ENCODE measurements around the gene CD177. TPM values are rescaled to one million over a fixed set of nuclear protein-coding genes. Genes with fewer than 3 reads are reported as not detected.
"Not testable (repeated sequence)": the region's sequence is repeated elsewhere in the genome, so short reads cannot be mapped to it uniquely, and the experiment has no call there.

CD177 gene
- total and polyA plus RNA-seq, 2 donors (not counting 3 experiments of a cell fraction or from before 2014, with no cell fraction given): 0.18 TPM; not detected in 1

- POLR2A ChIA-PET; BruUV-seq (replicated peaks); CTCF ChIA-PET: not testable (repeated sequence)
Observed at GRCh38 chr19:43326761-43327160, 26.7 kb upstream of the CD177 start.

GRCh38 chr19:43328561-43328960, 24.9 kb upstream of the CD177 start:
- POLR2A ChIA-PET; H3K36me3 ChIP-seq (ENCODE audit: control insufficient read depth in 2 of 2, extremely low read depth in 1 of 2, insufficient read depth in 2 of 2, low read length in 2 of 2); H2AFZ ChIP-seq (ENCODE audit: low read depth, low read length); H3K4me3 ChIP-seq (replicated peaks in 1 of 3; ENCODE audit: insufficient read depth in 1 of 3, low read depth in 1 of 3, low read length in 3 of 3); intact Hi-C loops (cut with micrococcal nuclease); H3K4me1 ChIP-seq (ENCODE audit: control insufficient read depth, extremely low read depth, insufficient read depth, low read length); CTCF ChIA-PET; H4K20me1 ChIP-seq (replicated peaks; ENCODE audit: control insufficient read depth, extremely low read depth, insufficient read depth, low read length); H3K4me2 ChIP-seq (ENCODE audit: insufficient read depth, low read length); H3K27ac ChIP-seq (ENCODE audit: insufficient read depth, low read depth, low read length); H3K27me3 ChIP-seq (ENCODE audit: control insufficient read depth in 2 of 2, insufficient read depth in 2 of 2, low read length in 2 of 2); H3K79me2 ChIP-seq (ENCODE audit: control insufficient read depth, insufficient read depth, low read length); FAIRE-seq; BruUV-seq (replicated peaks); H3K9me3 ChIP-seq (replicated peaks; ENCODE audit: control insufficient read depth, insufficient read depth, low read length); H3K9ac ChIP-seq (replicated peaks; ENCODE audit: extremely low read depth, insufficient read depth, low read length); H3K9me1 ChIP-seq (replicated peaks; ENCODE audit: control insufficient read depth, extremely low read depth, insufficient read depth, low read length); DNase-seq (ENCODE audit: low read depth, low spot score); dilution Hi-C loops (cut with MboI; ENCODE audit: extremely low pct_ligation_motif_present, low sequenced_read_pairs): not testable (repeated sequence)

More at GRCh38 chr19:43326761-43327160, 26.7 kb upstream of the CD177 start:
- H3K9me3 ChIP-seq (replicated peaks; ENCODE audit: control insufficient read depth, insufficient read depth, low read length); dilution Hi-C loops (cut with MboI; ENCODE audit: extremely low pct_ligation_motif_present, low sequenced_read_pairs); DNase-seq (ENCODE audit: low read depth, low spot score); H3K27me3 ChIP-seq (ENCODE audit: control insufficient read depth in 2 of 2, insufficient read depth in 2 of 2, low read length in 2 of 2); H4K20me1 ChIP-seq (replicated peaks; ENCODE audit: control insufficient read depth, extremely low read depth, insufficient read depth, low read length); H3K4me3 ChIP-seq (replicated peaks in 1 of 3; ENCODE audit: insufficient read depth in 1 of 3, low read depth in 1 of 3, low read length in 3 of 3); H3K36me3 ChIP-seq (ENCODE audit: control insufficient read depth in 2 of 2, extremely low read depth in 1 of 2, insufficient read depth in 2 of 2, low read length in 2 of 2); H2AFZ ChIP-seq (ENCODE audit: low read depth, low read length); H3K9me1 ChIP-seq (replicated peaks; ENCODE audit: control insufficient read depth, extremely low read depth, insufficient read depth, low read length); H3K27ac ChIP-seq (ENCODE audit: insufficient read depth, low read depth, low read length); H3K4me2 ChIP-seq (ENCODE audit: insufficient read depth, low read length); H3K9ac ChIP-seq (replicated peaks; ENCODE audit: extremely low read depth, insufficient read depth, low read length); FAIRE-seq; H3K79me2 ChIP-seq (ENCODE audit: control insufficient read depth, insufficient read depth, low read length); intact Hi-C loops (cut with micrococcal nuclease); H3K4me1 ChIP-seq (ENCODE audit: control insufficient read depth, extremely low read depth, insufficient read depth, low read length): not testable (repeated sequence)

DNA sequence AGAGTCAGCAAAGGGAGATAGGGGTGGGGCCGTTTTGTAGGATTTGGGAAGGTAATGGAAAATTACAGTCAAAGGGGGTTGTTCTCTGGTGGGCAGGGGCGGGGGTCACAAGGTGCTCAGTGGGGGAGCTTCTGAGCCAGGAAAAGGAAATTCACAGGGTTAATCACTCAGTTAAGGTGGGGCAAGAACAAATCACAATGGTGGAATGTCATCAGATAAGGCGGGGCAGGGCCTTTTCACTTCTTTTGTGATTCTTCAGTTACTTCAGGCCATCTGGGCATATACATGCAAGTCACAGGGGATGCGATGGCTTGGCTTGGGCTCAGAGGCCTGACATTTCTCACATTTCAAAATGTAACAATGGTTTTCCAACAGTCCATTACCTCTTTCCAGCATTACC, 24.4 kb upstream of the CD177 start:
- H3K27me3 ChIP-seq (ENCODE audit: control insufficient read depth in 2 of 2, insufficient read depth in 2 of 2, low read length in 2 of 2); H3K4me1 ChIP-seq (ENCODE audit: control insufficient read depth, extremely low read depth, insufficient read depth, low read length); dilution Hi-C loops (cut with MboI; ENCODE audit: extremely low pct_ligation_motif_present, low sequenced_read_pairs); H3K79me2 ChIP-seq (ENCODE audit: control insufficient read depth, insufficient read depth, low read length); H3K4me2 ChIP-seq (ENCODE audit: insufficient read depth, low read length); H3K36me3 ChIP-seq (ENCODE audit: control insufficient read depth in 2 of 2, extremely low read depth in 1 of 2, insufficient read depth in 2 of 2, low read length in 2 of 2); CTCF ChIA-PET; H3K27ac ChIP-seq (ENCODE audit: insufficient read depth, low read depth, low read length); intact Hi-C loops (cut with micrococcal nuclease); H3K4me3 ChIP-seq (replicated peaks in 1 of 3; ENCODE audit: insufficient read depth in 1 of 3, low read depth in 1 of 3, low read length in 3 of 3); POLR2A ChIA-PET; BruUV-seq (replicated peaks); H3K9ac ChIP-seq (replicated peaks; ENCODE audit: extremely low read depth, insufficient read depth, low read length); H2AFZ ChIP-seq (ENCODE audit: low read depth, low read length); DNase-seq (ENCODE audit: low read depth, low spot score); H3K9me1 ChIP-seq (replicated peaks; ENCODE audit: control insufficient read depth, extremely low read depth, insufficient read depth, low read length); H4K20me1 ChIP-seq (replicated peaks; ENCODE audit: control insufficient read depth, extremely low read depth, insufficient read depth, low read length); FAIRE-seq; H3K9me3 ChIP-seq (replicated peaks; ENCODE audit: control insufficient read depth, insufficient read depth, low read length): not testable (repeated sequence)
